ENCODE measurements around the gene VAV2. TPM values are rescaled to one million over a fixed set of nuclear protein-coding genes. Genes with fewer than 3 reads are reported as not detected.

VAV2 gene
- total and polyA plus RNA-seq, 7 donors: 3.8 to 23.3 (median 7.2) TPM

DNA sequence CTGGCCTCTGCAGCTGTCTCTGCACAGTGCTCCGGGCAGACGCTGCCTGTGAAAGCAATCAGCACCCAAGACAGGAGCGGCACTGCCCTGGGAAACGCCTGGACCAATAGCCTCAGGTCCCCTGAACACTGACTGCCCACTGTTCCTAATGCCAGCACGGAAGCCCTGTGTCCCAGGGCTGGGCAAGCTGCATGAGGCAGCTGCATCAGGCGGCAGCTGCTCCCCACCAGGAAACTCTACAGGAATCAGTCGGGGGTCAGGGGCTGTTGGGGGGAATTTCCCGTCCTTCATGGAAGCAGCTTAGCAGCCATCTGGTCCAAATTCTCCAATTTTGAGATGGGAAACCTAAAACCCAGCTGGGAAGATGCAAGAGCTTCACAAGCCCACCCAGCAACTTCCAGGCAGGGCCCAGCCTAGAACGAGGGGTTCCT, 118.6 kb downstream of the VAV2 start:
- intact Hi-C loops (cut with DNase I): no loop called here
- no peak overlapping the region for H3K27ac ChIP-seq
- H3K27me3 ChIP-seq: no peaks in the 10 kb centered on the region
- no peak for DNase-seq
- no peaks in the 10 kb centered on the region for H3K4me1 ChIP-seq
- H3K9me3 ChIP-seq: no peaks in the 10 kb centered on the region
- TF ChIP-seq, protein P1, sequence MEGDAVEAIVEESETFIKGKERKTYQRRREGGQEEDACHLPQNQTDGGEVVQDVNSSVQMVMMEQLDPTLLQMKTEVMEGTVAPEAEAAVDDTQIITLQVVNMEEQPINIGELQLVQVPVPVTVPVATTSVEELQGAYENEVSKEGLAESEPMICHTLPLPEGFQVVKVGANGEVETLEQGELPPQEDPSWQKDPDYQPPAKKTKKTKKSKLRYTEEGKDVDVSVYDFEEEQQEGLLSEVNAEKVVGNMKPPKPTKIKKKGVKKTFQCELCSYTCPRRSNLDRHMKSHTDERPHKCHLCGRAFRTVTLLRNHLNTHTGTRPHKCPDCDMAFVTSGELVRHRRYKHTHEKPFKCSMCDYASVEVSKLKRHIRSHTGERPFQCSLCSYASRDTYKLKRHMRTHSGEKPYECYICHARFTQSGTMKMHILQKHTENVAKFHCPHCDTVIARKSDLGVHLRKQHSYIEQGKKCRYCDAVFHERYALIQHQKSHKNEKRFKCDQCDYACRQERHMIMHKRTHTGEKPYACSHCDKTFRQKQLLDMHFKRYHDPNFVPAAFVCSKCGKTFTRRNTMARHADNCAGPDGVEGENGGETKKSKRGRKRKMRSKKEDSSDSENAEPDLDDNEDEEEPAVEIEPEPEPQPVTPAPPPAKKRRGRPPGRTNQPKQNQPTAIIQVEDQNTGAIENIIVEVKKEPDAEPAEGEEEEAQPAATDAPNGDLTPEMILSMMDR (IDR thresholded peaks at IDR 0.05): no peak
- H3K36me3 ChIP-seq: no peaks in the 10 kb centered on the region
- H3K4me3 ChIP-seq: no peak overlapping the region
- 87 to 90% methylated on average over 9 of the region's 9 CpGs for WGBS, 2 donors

DNA sequence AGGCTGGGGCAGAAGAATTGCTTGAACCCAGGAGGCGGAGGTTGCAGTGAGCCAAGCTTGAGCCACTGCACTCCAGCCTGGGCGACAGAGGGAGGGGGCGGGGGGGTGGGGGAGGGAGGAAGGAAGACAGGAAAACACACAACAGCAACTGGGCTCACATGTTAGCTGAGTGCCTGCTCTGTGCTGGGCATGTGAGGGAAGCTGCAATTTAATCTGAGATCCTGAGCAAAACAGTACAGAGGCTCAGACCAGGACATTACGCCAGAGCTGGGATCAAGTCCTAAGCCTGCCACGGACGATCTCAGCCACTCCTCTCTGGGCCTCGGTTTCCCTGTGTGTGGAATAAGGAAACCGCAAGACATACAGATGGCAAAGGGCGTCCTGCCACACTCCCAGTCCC, 119.1 kb downstream of the VAV2 start:
- intact Hi-C loops (cut with DNase I): no loop called here
- H3K36me3 ChIP-seq: no peaks in the 10 kb centered on the region
- H3K9me3 ChIP-seq: no peaks in the 10 kb centered on the region
- no peak overlapping the region for H3K27ac ChIP-seq
- no peak for DNase-seq
- WGBS, 2 donors: 90 to 92% methylated on average over 9 of the region's 9 CpGs
- H3K27me3 ChIP-seq: no peaks in the 10 kb centered on the region
- H3K4me1 ChIP-seq: no peaks in the 10 kb centered on the region
- TF ChIP-seq POLR2A (IDR thresholded peaks at IDR 0.05) (no peak), POLR2AphosphoS5 (IDR thresholded peaks at IDR 0.05) (no peak), EP300 (IDR thresholded peaks at IDR 0.05) (no peak)
- TF ChIP-seq, protein P1 (IDR thresholded peaks at IDR 0.05): no peak
- no peak overlapping the region for H3K4me3 ChIP-seq

DNA sequence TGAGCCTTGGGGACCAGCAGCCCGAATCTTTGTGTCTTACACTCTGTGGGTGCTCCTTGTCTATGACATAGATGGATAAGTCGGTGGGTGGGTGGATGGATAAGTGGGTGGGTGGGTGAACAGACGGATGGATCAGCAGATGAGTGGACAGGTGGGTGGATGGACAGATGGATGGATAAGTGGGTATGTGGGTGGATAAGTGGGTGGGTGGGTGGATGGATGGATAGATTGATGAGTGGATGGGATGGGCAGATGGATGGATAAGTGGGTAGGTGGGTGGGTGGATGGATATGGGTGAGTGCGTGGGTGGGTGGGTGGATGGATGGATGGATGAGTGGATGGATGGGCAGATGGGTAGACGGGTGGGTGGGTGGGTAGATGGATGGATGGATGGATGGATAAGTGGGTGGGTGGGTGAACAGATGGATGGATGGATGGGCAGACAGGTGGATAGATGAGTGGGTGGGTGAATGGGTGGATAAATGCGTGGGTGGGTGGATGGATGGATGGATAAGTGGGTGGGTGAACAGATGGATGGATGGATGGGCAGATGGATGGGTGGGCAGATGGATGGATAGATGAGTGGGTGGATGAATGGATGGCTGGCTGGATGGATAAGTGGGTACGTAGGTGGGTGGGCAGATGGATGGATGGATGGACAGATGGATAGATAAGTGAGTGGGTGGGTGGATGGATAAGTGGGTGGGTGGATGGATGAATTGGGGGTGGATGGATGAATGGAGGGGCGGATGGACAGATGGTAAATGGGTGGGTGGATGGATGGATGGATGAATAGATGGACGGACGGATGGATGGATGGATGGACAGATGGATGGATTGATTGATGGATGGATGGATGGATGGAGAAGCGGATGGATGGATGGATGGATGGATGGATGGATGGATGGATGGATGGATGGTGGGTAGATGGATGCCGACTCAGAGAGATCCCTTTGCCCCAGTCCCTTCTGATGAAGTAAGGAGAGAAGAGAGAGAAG, 121.2 kb downstream of the VAV2 start:
- no peaks in the 10 kb centered on the region for H3K9me3 ChIP-seq
- H3K4me3 ChIP-seq: no peak overlapping the region
- DNase-seq: no peak
- TF ChIP-seq POLR2AphosphoS5 (IDR thresholded peaks at IDR 0.05): no peak
- TF ChIP-seq, protein P1 (IDR thresholded peaks at IDR 0.05): no peak
- no peak for TF ChIP-seq EP300 (IDR thresholded peaks at IDR 0.05)
- TF ChIP-seq POLR2A (IDR thresholded peaks at IDR 0.05): no peak
- no peaks in the 10 kb centered on the region for H3K36me3 ChIP-seq
- 96 to 98% methylated on average over 12 of the region's 12 CpGs for WGBS, 2 donors
- no peaks in the 10 kb centered on the region for H3K27me3 ChIP-seq
- H3K27ac ChIP-seq: no peak overlapping the region
- H3K4me1 ChIP-seq: no peaks in the 10 kb centered on the region
- intact Hi-C loops (cut with DNase I): no loop called here

DNA sequence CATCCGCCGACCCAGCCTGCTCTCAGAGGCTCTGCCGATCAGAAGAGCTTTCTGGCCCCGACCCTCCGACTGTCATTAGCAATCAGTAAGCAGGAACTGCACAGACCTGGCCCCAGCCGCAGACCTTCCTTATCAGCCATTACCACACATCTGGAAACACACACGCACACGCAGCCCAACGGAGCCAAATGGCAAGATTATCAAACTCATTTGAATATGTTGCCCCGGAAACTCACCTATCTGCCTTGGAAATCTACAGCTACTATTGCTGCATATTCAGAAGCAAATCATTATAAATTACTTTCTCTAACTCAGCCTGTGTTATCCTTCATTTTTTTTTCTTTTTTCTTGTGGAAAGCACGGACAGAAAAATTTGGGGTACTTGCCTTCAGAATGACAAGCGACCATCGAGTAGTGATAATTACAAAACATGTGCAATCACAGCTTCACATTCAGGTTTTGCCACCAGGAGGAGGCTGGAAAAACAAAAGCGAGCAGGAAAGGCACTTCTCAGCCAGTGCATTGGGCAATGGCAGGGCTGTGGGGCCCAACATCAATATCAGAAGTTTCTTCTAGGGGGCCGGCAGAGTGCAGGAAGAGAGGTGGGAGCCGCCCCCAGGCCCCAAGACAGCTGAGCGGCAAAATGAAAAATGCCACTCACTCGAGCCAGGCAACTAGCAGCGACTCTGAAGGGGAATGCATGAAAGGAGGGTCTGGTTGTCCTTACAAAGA, 122.3 kb downstream of the VAV2 start:
- no peak for DNase-seq
- H3K27me3 ChIP-seq: no peaks in the 10 kb centered on the region
- no peaks in the 10 kb centered on the region for H3K36me3 ChIP-seq
- intact Hi-C loops (cut with DNase I): no loop called here
- no peaks in the 10 kb centered on the region for H3K9me3 ChIP-seq
- H3K27ac ChIP-seq: no peak overlapping the region
- TF ChIP-seq POLR2A (IDR thresholded peaks at IDR 0.05) (no peak), POLR2AphosphoS5 (IDR thresholded peaks at IDR 0.05) (no peak), EP300 (IDR thresholded peaks at IDR 0.05) (no peak)
- TF ChIP-seq, protein P1 (IDR thresholded peaks at IDR 0.05): no peak
- 50 to 84% methylated on average over 19 of the region's 19 CpGs for WGBS, 2 donors
- no peaks in the 10 kb centered on the region for H3K4me1 ChIP-seq
- no peak overlapping the region for H3K4me3 ChIP-seq

Measured in sigmoid colon (tissue), 7 donors.